Right lobe of liver (tissue), 6 donors: Measurements from ENCODE around the gene EMC10. TPM values are rescaled to one million over a fixed set of nuclear protein-coding genes. Genes with fewer than 3 reads are reported as not detected.
"Not testable (repeated sequence)": the region's sequence is repeated elsewhere in the genome, so short reads cannot be mapped to it uniquely, and the experiment has no call there.

Experiments used
- ATAC-seq, 4 donors: fragments of 200-7000 bp; cut with Tn5 transposase; one replicate each; pipeline ENCODE4 v1.9.1; 2020; ENCODE audit warnings: mild to moderate bottlenecking in 4 of 4, moderate library complexity in 4 of 4
- DNase-seq, 3 donors: peaks; one replicate each; pipeline ENCODE4 v3.0.0-alpha.2; 2020
- H3K27ac ChIP-seq, 3 donors: fragments of 200-600 bp; one replicate each; pipeline ENCODE4 v1.8.0; 2022
- H3K27me3 ChIP-seq, 2 donors: fragments of 200-600 bp; one replicate each; pipeline ENCODE4 v1.8.0; 2022
- H3K36me3 ChIP-seq, 4 donors: fragments of 200-600 bp; sonication (generic) in 1 of 4; one replicate each; pipeline versions ENCODE4 v1.5.1 to v1.8.0; 2017 to 2022; ENCODE audit warnings: control low read depth in 1 of 4
- H3K4me1 ChIP-seq, 4 donors: fragments of 200-600 bp; sonication (generic) in 1 of 4; one replicate each; pipeline versions ENCODE4 v1.5.1 to v1.8.0; 2017 to 2022; ENCODE audit warnings: control low read depth in 1 of 4
- H3K4me3 ChIP-seq, 3 donors: fragments of 200-600 bp; one replicate each; pipeline ENCODE4 v1.8.0; 2022
- H3K9me3 ChIP-seq, 4 donors: fragments of 200-600 bp; sonication (generic) in 1 of 4; one replicate each; pipeline versions ENCODE4 v1.5.1 to v1.8.0; 2017 to 2022; ENCODE audit warnings: control low read depth in 1 of 4
- POLR2A ChIP-seq: fragments of 450-650 bp; IDR thresholded peaks from one replicate; pipeline ENCODE4 v1.6.1; 2017; ENCODE audit warnings: antibody characterized with exemption, mild to moderate bottlenecking
- WGBS: methylation state at CpG from one replicate; pipeline ENCODE4 v1.1.6; 2018; ENCODE audit warnings: low coverage, low lambda C conversion rate; ENCODE audit not compliant: insufficient coverage; ENCODE audit errors: missing lambda C conversion rate; 5-methylcytosine and 5-hydroxymethylcytosine counted together
- intact Hi-C, 2 donors: fragments of 100-400 bp; cut with DNase I; formaldehyde crosslinking; loops; one replicate each; pipeline versions ENCODE4 v1.11.2 to v1.14.1; 2022
- total RNA-seq, 6 experiments: library from RNA; depleted of rRNA in 2 of 6; stranded (reverse); fragments of >200 nt in 2 of 6; fragmentation: NEBNext Ultra II Directional in 3 of 6; extraction: Animal tissue kit (Norgen Biotek cat#: 25700) in 3 of 6; gene quantifications; one replicate each; pipeline versions ENCODE4 v1.1.0 to v1.2.4, GENCODE V29; 2016 to 2023
- TF ChIP-seq, protein P1 (sequence below), 4 donors: fragments of 200-600 bp in 3 of 4; fragments of 450-650 bp in 1 of 4; IDR thresholded peaks; one replicate each; pipeline versions ENCODE4 v1.5.1 to v1.8.0; 2016 to 2022; ENCODE audit warnings: antibody characterized with exemption in 4 of 4, mild to moderate bottlenecking in 2 of 4
- donor health status: DM: no; HTN: yes; CAD: no.
- donor health status: DM: no; HTN: no; CAD: no.
- donor health status: DM: no; HTN: no; CAD: no.
- donor health status: DM: no; HTN: yes; CAD: no.
- donor health status: DM: no; HTN: yes; CAD: no.

EMC10 gene
- total RNA-seq, 6 experiments from 2014 or later: 48.6 to 82.8 (median 74.2) TPM

- no peak for TF ChIP-seq POLR2A
- TF ChIP-seq, protein P1, sequence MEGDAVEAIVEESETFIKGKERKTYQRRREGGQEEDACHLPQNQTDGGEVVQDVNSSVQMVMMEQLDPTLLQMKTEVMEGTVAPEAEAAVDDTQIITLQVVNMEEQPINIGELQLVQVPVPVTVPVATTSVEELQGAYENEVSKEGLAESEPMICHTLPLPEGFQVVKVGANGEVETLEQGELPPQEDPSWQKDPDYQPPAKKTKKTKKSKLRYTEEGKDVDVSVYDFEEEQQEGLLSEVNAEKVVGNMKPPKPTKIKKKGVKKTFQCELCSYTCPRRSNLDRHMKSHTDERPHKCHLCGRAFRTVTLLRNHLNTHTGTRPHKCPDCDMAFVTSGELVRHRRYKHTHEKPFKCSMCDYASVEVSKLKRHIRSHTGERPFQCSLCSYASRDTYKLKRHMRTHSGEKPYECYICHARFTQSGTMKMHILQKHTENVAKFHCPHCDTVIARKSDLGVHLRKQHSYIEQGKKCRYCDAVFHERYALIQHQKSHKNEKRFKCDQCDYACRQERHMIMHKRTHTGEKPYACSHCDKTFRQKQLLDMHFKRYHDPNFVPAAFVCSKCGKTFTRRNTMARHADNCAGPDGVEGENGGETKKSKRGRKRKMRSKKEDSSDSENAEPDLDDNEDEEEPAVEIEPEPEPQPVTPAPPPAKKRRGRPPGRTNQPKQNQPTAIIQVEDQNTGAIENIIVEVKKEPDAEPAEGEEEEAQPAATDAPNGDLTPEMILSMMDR (IDR thresholded peaks at IDR 0.05): no peak
- ATAC-seq: no peak
- DNase-seq: peak in 1 of 3 donors; percentile 11
Observed at GRCh38 chr19:50520822-50521465, 44.6 kb downstream of the EMC10 start.

DNA sequence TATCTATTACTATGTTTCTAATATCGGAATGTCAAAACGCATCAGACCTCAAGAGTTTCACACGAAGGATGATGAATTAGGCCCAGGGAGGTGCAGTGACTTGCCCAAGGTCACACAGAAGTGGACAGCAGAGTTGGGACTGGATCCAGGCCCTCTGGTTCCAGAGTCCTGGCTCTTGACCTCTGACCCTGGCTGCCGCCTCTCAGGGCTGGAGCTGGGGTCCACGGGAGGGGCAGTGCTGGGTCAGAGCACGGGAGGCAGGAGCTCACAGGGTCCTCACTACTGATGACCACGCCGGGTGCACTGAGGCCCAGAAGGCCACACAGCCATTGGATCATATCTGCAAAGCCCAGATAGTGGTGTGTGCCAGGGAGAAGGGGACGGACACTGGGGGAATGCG is 46.6 kb downstream of the EMC10 start:
- Histone ChIP-seq H3K27ac (no peak overlapping the region), H3K4me3 (no peak overlapping the region), H3K36me3 (no peaks in the 10 kb centered on the region), H3K4me1 (no peaks in the 10 kb centered on the region), H3K27me3 (no peaks in the 10 kb centered on the region), H3K9me3 (no peaks in the 10 kb centered on the region)
- ATAC-seq: no peak
- peak in 1 of 3 donors; percentile 45 for DNase-seq
- no peak for TF ChIP-seq POLR2A
- TF ChIP-seq, protein P1 (IDR thresholded peaks at IDR 0.05): no peak
- intact Hi-C loops: no loop called here
- 88% methylated on average over 7 of the region's 10 CpGs for WGBS

More at GRCh38 chr19:50520822-50521465, 44.6 kb downstream of the EMC10 start:
- no peak overlapping the region for H3K4me3 ChIP-seq
- no peaks in the 10 kb centered on the region for H3K36me3 ChIP-seq
- H3K4me1 ChIP-seq: no peaks in the 10 kb centered on the region
- intact Hi-C loops: no loop called here
- H3K27me3 ChIP-seq: no peaks in the 10 kb centered on the region
- H3K9me3 ChIP-seq: no peaks in the 10 kb centered on the region
- whole genome bisulfite sequencing: 64% methylated on average over 5 of the region's 17 CpGs
- H3K27ac ChIP-seq: no peak overlapping the region

GRCh38 chr19:50528052-50528451 is 51.7 kb downstream of the EMC10 start:
- H3K9me3 ChIP-seq, DNase-seq, ATAC-seq, H3K36me3 ChIP-seq, H3K27ac ChIP-seq, H3K4me1 ChIP-seq, H3K27me3 ChIP-seq, H3K4me3 ChIP-seq, intact Hi-C loops: not testable (repeated sequence)
- WGBS: 67% methylated on average over 3 of the region's 3 CpGs

GRCh38 chr19:50531171-50531612 is 54.9 kb downstream of the EMC10 start:
- no CpG with 5 or more reads among the region's 14 CpGs for WGBS
- H3K27me3 ChIP-seq: peaks cover 0 to 7% of the 10 kb centered on the region in 2 donors
- H3K9me3 ChIP-seq: no peaks in the 10 kb centered on the region
- H3K4me1 ChIP-seq: no peaks in the 10 kb centered on the region
- no peak overlapping the region for H3K27ac ChIP-seq
- ATAC-seq (no peak), DNase-seq (no peak)
- no peak overlapping the region for H3K4me3 ChIP-seq
- H3K36me3 ChIP-seq: no peaks in the 10 kb centered on the region
- TF ChIP-seq, protein P1 (IDR thresholded peaks at IDR 0.05): no peak
- no peak for TF ChIP-seq POLR2A
- intact Hi-C loops: loop anchor here (10.0 kb wide), 1 partner anchor 254 kb away; no protein-coding TSS in a partner anchor

- peaks cover 0 to 7% of the 10 kb centered on the region in 2 donors for H3K27me3 ChIP-seq
- no peaks in the 10 kb centered on the region for H3K4me1 ChIP-seq
- no peaks in the 10 kb centered on the region for H3K9me3 ChIP-seq
- DNase-seq: no peak
- no peaks in the 10 kb centered on the region for H3K36me3 ChIP-seq
- TF ChIP-seq, protein P1 (IDR thresholded peaks at IDR 0.05): no peak
- TF ChIP-seq POLR2A: no peak
- no peak overlapping the region for H3K4me3 ChIP-seq
- 42% methylated on average over 4 of the region's 4 CpGs for WGBS
- no peak for ATAC-seq
- intact Hi-C loops: loop anchor here (10.0 kb wide), 1 partner anchor 252 kb away; no protein-coding TSS in a partner anchor
- H3K27ac ChIP-seq: no peak overlapping the region
Observed at GRCh38 chr19:50532952-50533351, 56.6 kb downstream of the EMC10 start.
